Measurements from ENCODE around the gene ATAD3C. TPM values are rescaled to one million over a fixed set of nuclear protein-coding genes. Genes with fewer than 3 reads are reported as not detected.
A peak's percentile ranks its signal among the peaks of the same experiment; 100 is the strongest.

ATAD3C gene
- total RNA-seq, 2 donors from 2014 or later = 0.55 TPM

DNA sequence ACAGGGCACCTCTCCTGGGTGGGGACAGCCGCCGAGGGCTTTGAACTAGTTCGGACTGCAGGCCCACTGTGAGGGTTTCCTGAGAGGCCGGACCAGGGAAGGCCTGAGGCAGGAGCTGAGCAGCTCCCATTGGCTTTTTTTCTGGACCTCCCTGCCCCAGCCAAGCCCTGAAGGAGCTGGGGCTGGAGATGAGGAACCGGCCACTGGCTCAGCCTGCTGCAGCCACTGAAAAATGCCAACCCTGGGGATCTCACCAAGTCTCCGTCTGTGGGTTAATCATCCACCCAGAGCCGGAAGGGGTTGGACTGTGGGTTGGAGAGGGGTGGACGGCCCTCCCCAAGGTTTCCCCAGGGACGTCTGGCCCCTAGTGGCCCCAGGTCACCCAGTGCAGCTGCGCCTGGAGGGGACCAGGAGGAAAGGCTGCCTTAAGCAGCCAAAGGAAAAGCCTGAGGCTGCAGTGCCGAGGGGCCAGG, 11.5 kb upstream of the ATAD3C start:
- peaks cover 3% of the 10 kb centered on the region for H3K36me3 Mint-ChIP-seq (ENCODE audit: low read depth)
- H3K4me1 ChIP-seq (ENCODE audit: control insufficient read depth, insufficient read depth, low read length) = peaks cover 14% of the 10 kb centered on the region
- H3K27me3 Mint-ChIP-seq (ENCODE audit: insufficient read depth) = peaks cover 4% of the 10 kb centered on the region
- H3K4me3 Mint-ChIP-seq = no peak overlapping the region
- H3K9ac ChIP-seq (ENCODE audit: extremely low read depth, low read length, poor library complexity, severe bottlenecking) = no peak overlapping the region
- TF ChIP-seq, protein P1, sequence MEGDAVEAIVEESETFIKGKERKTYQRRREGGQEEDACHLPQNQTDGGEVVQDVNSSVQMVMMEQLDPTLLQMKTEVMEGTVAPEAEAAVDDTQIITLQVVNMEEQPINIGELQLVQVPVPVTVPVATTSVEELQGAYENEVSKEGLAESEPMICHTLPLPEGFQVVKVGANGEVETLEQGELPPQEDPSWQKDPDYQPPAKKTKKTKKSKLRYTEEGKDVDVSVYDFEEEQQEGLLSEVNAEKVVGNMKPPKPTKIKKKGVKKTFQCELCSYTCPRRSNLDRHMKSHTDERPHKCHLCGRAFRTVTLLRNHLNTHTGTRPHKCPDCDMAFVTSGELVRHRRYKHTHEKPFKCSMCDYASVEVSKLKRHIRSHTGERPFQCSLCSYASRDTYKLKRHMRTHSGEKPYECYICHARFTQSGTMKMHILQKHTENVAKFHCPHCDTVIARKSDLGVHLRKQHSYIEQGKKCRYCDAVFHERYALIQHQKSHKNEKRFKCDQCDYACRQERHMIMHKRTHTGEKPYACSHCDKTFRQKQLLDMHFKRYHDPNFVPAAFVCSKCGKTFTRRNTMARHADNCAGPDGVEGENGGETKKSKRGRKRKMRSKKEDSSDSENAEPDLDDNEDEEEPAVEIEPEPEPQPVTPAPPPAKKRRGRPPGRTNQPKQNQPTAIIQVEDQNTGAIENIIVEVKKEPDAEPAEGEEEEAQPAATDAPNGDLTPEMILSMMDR (conservative IDR thresholded peaks at IDR 0.05) = no peak
- no peaks in the 10 kb centered on the region for H3K36me3 ChIP-seq (ENCODE audit: control insufficient read depth, insufficient read depth, low read length)
- peaks cover 2% of the 10 kb centered on the region for H3K4me1 Mint-ChIP-seq
- H3K27ac Mint-ChIP-seq = no peak overlapping the region
- no peak overlapping the region for H3K4me3 ChIP-seq (ENCODE audit: low read length)
- no peaks in the 10 kb centered on the region for H3K9me3 Mint-ChIP-seq
- no peak for DNase-seq
- WGBS, 2 experiments (ENCODE audit: insufficient coverage in 1 of 2, insufficient read length in 1 of 2) = 83 to 85% methylated on average over 8 to 11 of the region's 11 CpGs
- H3K9me3 ChIP-seq (ENCODE audit: control insufficient read depth, low read length) = no peaks in the 10 kb centered on the region
- H3K27me3 ChIP-seq (ENCODE audit: control insufficient read depth, insufficient read depth, low read length, poor library complexity, severe bottlenecking) = peaks cover 16% of the 10 kb centered on the region
- H3K27ac ChIP-seq (ENCODE audit: low read depth, low read length) = no peak overlapping the region

DNA sequence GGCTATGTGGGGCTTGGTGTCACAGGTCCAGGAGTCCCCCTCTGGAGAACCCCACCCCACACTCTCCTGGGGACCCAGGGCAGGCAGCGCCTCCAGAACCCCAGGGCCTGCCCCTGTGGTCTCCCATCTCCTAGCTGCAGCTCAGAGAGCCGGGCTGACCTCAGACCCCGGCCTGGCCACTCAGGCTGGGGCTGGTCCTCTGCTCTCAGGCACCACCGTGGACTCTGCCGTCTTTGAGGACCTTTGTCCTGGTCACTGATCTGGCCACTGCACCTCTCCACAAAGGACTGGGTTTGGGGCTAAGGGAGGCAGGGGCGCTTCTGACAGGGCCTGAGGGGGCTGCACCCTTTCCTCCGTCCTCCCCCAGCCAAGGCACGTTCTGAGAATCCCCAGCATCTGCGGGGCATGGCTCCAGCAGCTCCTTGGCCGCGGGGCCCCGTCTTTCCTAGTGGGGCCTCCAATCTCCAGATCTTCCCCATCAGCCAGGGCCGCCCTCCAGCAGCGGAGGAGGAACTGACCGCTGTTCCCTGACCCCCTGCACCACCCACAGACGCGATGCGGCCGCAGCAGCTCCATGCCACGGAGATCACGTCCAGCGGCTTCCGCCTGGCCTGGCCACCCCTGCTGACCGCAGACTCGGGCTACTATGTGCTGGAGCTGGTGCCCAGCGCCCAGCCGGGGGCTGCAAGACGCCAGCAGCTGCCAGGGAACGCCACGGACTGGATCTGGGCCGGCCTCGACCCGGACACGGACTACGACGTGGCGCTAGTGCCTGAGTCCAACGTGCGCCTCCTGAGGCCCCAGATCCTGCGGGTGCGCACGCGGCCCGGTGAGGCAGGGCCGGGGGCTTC, 10.7 kb upstream of the ATAD3C start:
- Mint-ChIP-seq H3K27ac (no peak overlapping the region), H3K27me3 (ENCODE audit: insufficient read depth) (peaks cover 4% of the 10 kb centered on the region), H3K4me1 (no peaks in the 10 kb centered on the region), H3K4me3 (no peak overlapping the region), H3K9me3 (no peaks in the 10 kb centered on the region), H3K36me3 (ENCODE audit: low read depth) (peaks cover 3% of the 10 kb centered on the region)
- Histone ChIP-seq H3K4me1 (ENCODE audit: control insufficient read depth, insufficient read depth, low read length) (peaks cover 10% of the 10 kb centered on the region), H3K27ac (ENCODE audit: low read depth, low read length) (no peak overlapping the region), H3K9ac (ENCODE audit: extremely low read depth, low read length, poor library complexity, severe bottlenecking) (no peak overlapping the region), H3K9me3 (ENCODE audit: control insufficient read depth, low read length) (no peaks in the 10 kb centered on the region), H3K4me3 (ENCODE audit: low read length) (no peak overlapping the region), H3K27me3 (ENCODE audit: control insufficient read depth, insufficient read depth, low read length, poor library complexity, severe bottlenecking) (peaks cover 16% of the 10 kb centered on the region), H3K36me3 (ENCODE audit: control insufficient read depth, insufficient read depth, low read length) (no peaks in the 10 kb centered on the region)
- no peak for DNase-seq
- 94 to 95% methylated on average over 18 to 45 of the region's 45 CpGs for WGBS, 2 experiments (ENCODE audit: insufficient coverage in 1 of 2, insufficient read length in 1 of 2)
- TF ChIP-seq, protein P1 (conservative IDR thresholded peaks at IDR 0.05) = no peak

DNA sequence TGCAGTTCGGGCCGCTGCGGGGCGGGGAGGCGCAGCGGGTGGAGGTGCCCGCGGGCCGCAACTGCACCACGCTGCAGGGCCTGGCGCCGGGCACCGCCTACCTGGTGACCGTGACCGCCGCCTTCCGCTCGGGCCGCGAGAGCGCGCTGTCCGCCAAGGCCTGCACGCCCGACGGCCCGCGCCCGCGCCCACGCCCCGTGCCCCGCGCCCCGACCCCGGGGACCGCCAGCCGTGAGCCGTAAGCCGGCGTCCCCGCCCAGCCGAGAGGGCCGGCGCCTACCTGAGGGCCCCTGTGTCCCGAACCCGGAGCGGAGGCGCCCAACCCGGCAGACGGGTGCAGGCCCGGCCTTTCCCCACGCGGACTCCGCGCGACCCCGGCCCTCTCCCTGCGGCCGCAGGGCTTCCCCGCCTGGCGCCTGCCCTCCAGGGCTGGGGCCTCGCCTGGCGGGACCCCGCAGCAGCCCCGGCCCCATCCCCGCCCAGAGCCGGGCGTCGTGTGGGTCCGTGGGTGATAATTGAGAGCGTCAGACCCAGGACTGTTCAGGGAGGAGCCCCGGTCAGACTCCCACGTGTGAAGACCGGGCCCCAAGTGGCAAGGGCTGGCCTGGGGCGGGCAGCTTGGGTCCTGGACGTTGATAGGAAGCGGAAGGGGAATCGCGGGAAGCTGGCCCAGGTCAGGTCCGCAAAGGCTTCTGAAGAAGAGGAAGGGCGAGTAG, 9.8 kb upstream of the ATAD3C start:
- WGBS, 2 experiments (ENCODE audit: insufficient coverage in 1 of 2, insufficient read length in 1 of 2) = 94 to 98% methylated on average over 23 to 82 of the region's 82 CpGs
- H3K4me1 ChIP-seq (ENCODE audit: control insufficient read depth, insufficient read depth, low read length) = peaks cover under 1% of the 10 kb centered on the region
- H3K9me3 ChIP-seq (ENCODE audit: control insufficient read depth, low read length) = no peaks in the 10 kb centered on the region
- Mint-ChIP-seq H3K4me3 (no peak overlapping the region), H3K27ac (no peak overlapping the region), H3K27me3 (ENCODE audit: insufficient read depth) (peaks cover 4% of the 10 kb centered on the region), H3K9me3 (no peaks in the 10 kb centered on the region), H3K4me1 (no peaks in the 10 kb centered on the region), H3K36me3 (ENCODE audit: low read depth) (peaks cover 3% of the 10 kb centered on the region)
- H3K4me3 ChIP-seq (ENCODE audit: low read length) = no peak overlapping the region
- no peak overlapping the region for H3K27ac ChIP-seq (ENCODE audit: low read depth, low read length)
- no peaks in the 10 kb centered on the region for H3K36me3 ChIP-seq (ENCODE audit: control insufficient read depth, insufficient read depth, low read length)
- H3K27me3 ChIP-seq (ENCODE audit: control insufficient read depth, insufficient read depth, low read length, poor library complexity, severe bottlenecking) = peaks cover 14% of the 10 kb centered on the region
- no peak overlapping the region for H3K9ac ChIP-seq (ENCODE audit: extremely low read depth, low read length, poor library complexity, severe bottlenecking)
- DNase-seq = peak; percentile 53
- TF ChIP-seq, protein P1 (conservative IDR thresholded peaks at IDR 0.05) = no peak

Data from endodermal cell (in vitro differentiated cells).